Activated T-helper 2 cell treated with anti-CD3 and anti-CD28 coated beads, Interferon-gamma antibody, Interleukin-2, Interleukin-4, amounts not matched to agents 10 μg/mL and 5 μg/mL and 100 μg/mL, durations not matched to agents 14 hours and 24 hours and 36 hours (primary cell): ENCODE data around the gene RALGPS1. TPM values are rescaled to one million over a fixed set of nuclear protein-coding genes. Genes with fewer than 3 reads are reported as not detected.

Experiments used
- DNase-seq: peaks from one replicate; pipeline ENCODE4 v3.0.0; 2021; ENCODE audit warnings: low spot score
- H3K27ac Mint-ChIP-seq: one replicate; pipeline ENCODE4 v1.8.0; 2021; ENCODE audit warnings: mixed read lengths
- H3K27me3 Mint-ChIP-seq: one replicate; pipeline ENCODE4 v1.8.0; 2021; ENCODE audit warnings: low read depth, mixed read lengths
- H3K36me3 Mint-ChIP-seq: one replicate; pipeline ENCODE4 v1.8.0; 2021; ENCODE audit warnings: low read depth, mixed read lengths
- H3K4me1 Mint-ChIP-seq: one replicate; pipeline ENCODE4 v1.8.0; 2021; ENCODE audit warnings: low read depth, mixed read lengths
- H3K4me3 Mint-ChIP-seq: one replicate; pipeline ENCODE4 v1.8.0; 2021; ENCODE audit warnings: low read depth, mild to moderate bottlenecking, moderate library complexity, mixed read lengths
- H3K9me3 Mint-ChIP-seq: one replicate; pipeline ENCODE4 v1.8.0; 2021; ENCODE audit warnings: mixed read lengths
- intact Hi-C: fragments of 100-400 bp; cut with micrococcal nuclease; formaldehyde crosslinking; loops from one replicate; pipeline ENCODE4 v1.15.1; 2023
- total RNA-seq: library from RNA; stranded (reverse); gene quantifications from 2 replicates; pipeline ENCODE4 v1.2.3, GENCODE V29; 2022

The RALGPS1 gene
- total RNA-seq, 1 donor from 2014 or later, result 2.4 TPM

GRCh38 chr9:127027694-127028093 is 113.1 kb downstream of the RALGPS1 start:
- no peak for DNase-seq
- H3K9me3 Mint-ChIP-seq, result no peaks in the 10 kb centered on the region
- H3K36me3 Mint-ChIP-seq, result no peaks in the 10 kb centered on the region
- no peak overlapping the region for H3K4me3 Mint-ChIP-seq
- H3K4me1 Mint-ChIP-seq, result no peaks in the 10 kb centered on the region
- intact Hi-C loops, result no loop called here
- H3K27me3 Mint-ChIP-seq, result peaks cover 53% of the 10 kb centered on the region
- no peak overlapping the region for H3K27ac Mint-ChIP-seq

GRCh38 chr9:127029548-127029947 is 115.0 kb downstream of the RALGPS1 start:
- no peaks in the 10 kb centered on the region for H3K36me3 Mint-ChIP-seq
- H3K4me1 Mint-ChIP-seq, result no peaks in the 10 kb centered on the region
- DNase-seq, result no peak
- H3K27ac Mint-ChIP-seq, result no peak overlapping the region
- H3K9me3 Mint-ChIP-seq, result no peaks in the 10 kb centered on the region
- H3K27me3 Mint-ChIP-seq, result peaks cover 46% of the 10 kb centered on the region
- no peak overlapping the region for H3K4me3 Mint-ChIP-seq
- intact Hi-C loops, result no loop called here

- intact Hi-C loops, result no loop called here
- H3K27ac Mint-ChIP-seq, result no peak overlapping the region
- H3K4me1 Mint-ChIP-seq, result no peaks in the 10 kb centered on the region
- H3K9me3 Mint-ChIP-seq, result no peaks in the 10 kb centered on the region
- H3K4me3 Mint-ChIP-seq, result no peak overlapping the region
- H3K27me3 Mint-ChIP-seq, result peaks cover 45% of the 10 kb centered on the region
- no peak for DNase-seq
- H3K36me3 Mint-ChIP-seq, result no peaks in the 10 kb centered on the region
Observed at GRCh38 chr9:127030814-127031740, 116.5 kb downstream of the RALGPS1 start.

DNA sequence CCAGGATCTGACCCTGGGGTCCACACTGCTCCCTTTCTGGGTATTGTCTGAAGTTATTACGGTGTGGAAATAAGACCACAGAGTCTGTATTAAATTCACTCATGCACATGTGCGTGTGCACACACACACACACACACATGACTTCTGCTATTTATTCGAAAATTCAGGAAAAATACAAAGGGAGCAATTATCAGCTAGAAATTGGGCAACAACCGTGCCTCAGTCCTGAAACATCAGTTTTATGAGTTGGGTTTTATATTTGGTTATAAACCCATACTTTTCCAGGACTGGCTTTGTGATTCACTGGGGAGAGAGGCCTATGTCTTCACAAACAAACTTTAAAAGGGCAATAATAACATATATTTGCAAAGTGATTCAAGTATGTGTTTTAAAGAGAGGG is 117.7 kb downstream of the RALGPS1 start:
- H3K27me3 Mint-ChIP-seq, result peaks cover 39% of the 10 kb centered on the region
- intact Hi-C loops, result no loop called here
- H3K4me3 Mint-ChIP-seq, result no peak overlapping the region
- no peaks in the 10 kb centered on the region for H3K9me3 Mint-ChIP-seq
- H3K36me3 Mint-ChIP-seq, result no peaks in the 10 kb centered on the region
- H3K27ac Mint-ChIP-seq, result no peak overlapping the region
- no peak for DNase-seq
- H3K4me1 Mint-ChIP-seq, result no peaks in the 10 kb centered on the region

- Mint-ChIP-seq H3K9me3 (no peaks in the 10 kb centered on the region), H3K36me3 (no peaks in the 10 kb centered on the region), H3K4me1 (no peaks in the 10 kb centered on the region), H3K27me3 (peaks cover 35% of the 10 kb centered on the region), H3K4me3 (no peak overlapping the region), H3K27ac (no peak overlapping the region)
- DNase-seq, result no peak
- intact Hi-C loops, result no loop called here
Observed at GRCh38 chr9:127033061-127033460, 118.5 kb downstream of the RALGPS1 start.

DNA sequence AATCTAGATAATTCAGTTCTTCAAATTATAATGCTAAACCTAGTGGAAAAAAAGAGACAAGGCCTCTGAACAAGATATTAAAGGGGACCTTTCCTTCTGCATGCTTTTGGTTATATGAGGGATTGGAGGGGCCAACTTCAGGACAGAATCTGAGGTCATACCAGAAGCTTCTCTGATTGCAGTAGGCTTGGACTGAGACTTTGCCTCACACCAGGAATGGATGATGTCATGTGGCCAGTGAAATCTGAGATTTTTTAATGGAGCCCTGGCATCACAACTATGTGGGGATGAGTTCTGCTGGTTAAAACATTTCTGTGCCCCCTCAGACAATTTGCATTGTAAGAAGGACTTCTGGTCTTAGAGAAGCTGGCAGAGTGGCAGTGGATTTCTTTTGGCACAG is 119.2 kb downstream of the RALGPS1 start:
- intact Hi-C loops, result no loop called here
- Mint-ChIP-seq H3K27me3 (peaks cover 35% of the 10 kb centered on the region), H3K4me1 (no peaks in the 10 kb centered on the region), H3K27ac (no peak overlapping the region), H3K9me3 (no peaks in the 10 kb centered on the region), H3K36me3 (no peaks in the 10 kb centered on the region), H3K4me3 (no peak overlapping the region)
- DNase-seq, result no peak

DNA sequence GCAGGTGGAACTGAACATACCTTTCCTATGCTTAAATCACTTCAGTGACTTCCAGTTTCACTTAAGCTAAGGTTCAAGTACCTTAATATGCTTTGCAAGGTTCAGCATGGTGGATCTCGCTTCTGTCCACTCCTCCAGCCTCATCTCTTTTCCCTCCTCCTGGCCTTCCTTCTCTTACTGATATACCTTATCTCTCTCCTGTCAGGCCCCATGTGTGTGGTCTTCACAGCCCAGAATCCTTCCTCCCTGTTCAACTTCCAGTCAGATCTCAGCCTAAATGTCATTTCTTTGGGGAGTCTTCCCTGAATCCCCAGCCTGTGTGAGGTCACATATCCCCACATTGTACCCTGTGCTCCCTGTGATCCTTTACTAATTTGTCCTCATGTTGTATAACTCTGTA is 120.1 kb downstream of the RALGPS1 start:
- Mint-ChIP-seq H3K36me3 (no peaks in the 10 kb centered on the region), H3K4me3 (no peak overlapping the region), H3K27ac (no peak overlapping the region), H3K27me3 (peaks cover 28% of the 10 kb centered on the region), H3K9me3 (no peaks in the 10 kb centered on the region), H3K4me1 (no peaks in the 10 kb centered on the region)
- intact Hi-C loops, result no loop called here
- DNase-seq, result no peak

GRCh38 chr9:127035423-127035822 is 120.8 kb downstream of the RALGPS1 start:
- Mint-ChIP-seq H3K27ac (no peak overlapping the region), H3K4me3 (no peak overlapping the region), H3K4me1 (no peaks in the 10 kb centered on the region), H3K36me3 (no peaks in the 10 kb centered on the region), H3K27me3 (peaks cover 25% of the 10 kb centered on the region), H3K9me3 (no peaks in the 10 kb centered on the region)
- intact Hi-C loops, result no loop called here
- no peak for DNase-seq

- Mint-ChIP-seq H3K4me1 (no peaks in the 10 kb centered on the region), H3K36me3 (no peaks in the 10 kb centered on the region), H3K27ac (no peak overlapping the region), H3K9me3 (no peaks in the 10 kb centered on the region), H3K4me3 (no peak overlapping the region), H3K27me3 (peaks cover 25% of the 10 kb centered on the region)
- intact Hi-C loops, result no loop called here
- DNase-seq, result no peak
Observed at GRCh38 chr9:127035948-127036347, 121.4 kb downstream of the RALGPS1 start.

DNA sequence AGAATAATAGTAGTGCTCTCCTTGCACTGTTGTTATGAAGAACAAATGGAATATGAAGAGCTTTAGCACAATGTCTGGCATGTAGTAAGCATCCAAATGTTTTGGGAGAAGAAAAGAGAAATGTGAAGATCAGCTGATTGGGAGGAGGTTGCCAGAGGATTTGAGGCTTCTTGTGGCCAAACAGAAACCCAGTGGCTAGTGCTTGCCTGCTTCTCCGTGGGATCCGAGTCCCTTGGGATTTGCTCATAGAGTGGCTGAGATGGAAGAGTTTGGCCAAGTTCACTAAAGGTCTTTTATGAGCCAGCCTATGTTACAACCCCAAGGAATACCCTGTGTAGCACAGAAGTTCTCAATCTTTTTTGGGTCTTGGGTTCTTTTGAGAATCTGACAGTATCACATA is 121.9 kb downstream of the RALGPS1 start:
- no peak overlapping the region for H3K27ac Mint-ChIP-seq
- no peaks in the 10 kb centered on the region for H3K9me3 Mint-ChIP-seq
- H3K27me3 Mint-ChIP-seq, result peaks cover 26% of the 10 kb centered on the region
- H3K4me3 Mint-ChIP-seq, result no peak overlapping the region
- intact Hi-C loops, result no loop called here
- no peak for DNase-seq
- H3K36me3 Mint-ChIP-seq, result no peaks in the 10 kb centered on the region
- H3K4me1 Mint-ChIP-seq, result no peaks in the 10 kb centered on the region

- DNase-seq, result no peak
- H3K4me3 Mint-ChIP-seq, result no peak overlapping the region
- H3K36me3 Mint-ChIP-seq, result no peaks in the 10 kb centered on the region
- intact Hi-C loops, result no loop called here
- peaks cover 28% of the 10 kb centered on the region for H3K27me3 Mint-ChIP-seq
- no peaks in the 10 kb centered on the region for H3K9me3 Mint-ChIP-seq
- no peak overlapping the region for H3K27ac Mint-ChIP-seq
- H3K4me1 Mint-ChIP-seq, result no peaks in the 10 kb centered on the region
Observed at GRCh38 chr9:127038531-127038930, 123.9 kb downstream of the RALGPS1 start.

GRCh38 chr9:127039492-127039891 is 124.9 kb downstream of the RALGPS1 start:
- Mint-ChIP-seq H3K9me3 (no peaks in the 10 kb centered on the region), H3K4me1 (no peaks in the 10 kb centered on the region), H3K4me3 (no peak overlapping the region), H3K36me3 (no peaks in the 10 kb centered on the region), H3K27me3 (peaks cover 30% of the 10 kb centered on the region), H3K27ac (no peak overlapping the region)
- DNase-seq, result no peak
- intact Hi-C loops, result no loop called here

- Mint-ChIP-seq H3K4me3 (no peak overlapping the region), H3K9me3 (no peaks in the 10 kb centered on the region), H3K36me3 (no peaks in the 10 kb centered on the region), H3K27me3 (peaks cover 35% of the 10 kb centered on the region), H3K27ac (no peak overlapping the region), H3K4me1 (peaks cover 22% of the 10 kb centered on the region)
- intact Hi-C loops, result loop anchor here (5.0 kb wide), 1 partner anchor 38 kb away; no protein-coding TSS in a partner anchor
- DNase-seq, result no peak
Observed at GRCh38 chr9:127045148-127045547, 130.6 kb downstream of the RALGPS1 start.
